H9 (cell line): ENCODE results near the gene NACC2. TPM values are rescaled to one million over a fixed set of nuclear protein-coding genes. Genes with fewer than 3 reads are reported as not detected.

ENCODE experiments used
- DNase-seq: peaks from one replicate; pipeline ENCODE4 v3.0.0-alpha.2; 2017
- H2AFZ ChIP-seq: one replicate; pipeline ENCODE4 v1.6.1; 2013; ENCODE audit warnings: mild to moderate bottlenecking, low read length, control low read depth, moderate library complexity
- H2AK5ac ChIP-seq: 2 replicates; pipeline ENCODE4 v1.6.1; 2013; ENCODE audit warnings: low read length, control low read depth, mixed read lengths; ENCODE audit not compliant: insufficient read length
- H2BK120ac ChIP-seq: one replicate; pipeline ENCODE4 v1.6.1; 2013; ENCODE audit warnings: low read depth, mild to moderate bottlenecking, low read length, control low read depth, inconsistent platforms; ENCODE audit not compliant: poor library complexity, severe bottlenecking
- H2BK12ac ChIP-seq: 2 replicates; pipeline ENCODE4 v1.6.1; 2013; ENCODE audit warnings: low read length, control low read depth, mixed read lengths, low read depth; ENCODE audit not compliant: insufficient read length
- H2BK15ac ChIP-seq: 2 replicates; pipeline ENCODE4 v1.6.1; 2013; ENCODE audit warnings: low read depth, low read length, control low read depth
- H2BK20ac ChIP-seq: one replicate; pipeline ENCODE4 v1.6.1; 2013; ENCODE audit warnings: low read depth, mild to moderate bottlenecking, low read length, control low read depth, inconsistent platforms; ENCODE audit not compliant: poor library complexity, severe bottlenecking
- H2BK5ac ChIP-seq: 2 replicates; pipeline ENCODE4 v1.6.1; 2013; ENCODE audit warnings: low read length, control low read depth, mixed read lengths; ENCODE audit not compliant: insufficient read length
- H3K14ac ChIP-seq: 2 replicates; pipeline ENCODE4 v1.6.1; 2013; ENCODE audit warnings: low read length, control low read depth; ENCODE audit not compliant: insufficient read depth
- H3K18ac ChIP-seq: 2 replicates; pipeline ENCODE4 v1.6.1; 2013; ENCODE audit warnings: low read depth, mild to moderate bottlenecking, mixed read lengths, low read length, control low read depth; ENCODE audit not compliant: insufficient read length
- H3K23ac ChIP-seq: 2 replicates; pipeline ENCODE4 v1.6.1; 2013; ENCODE audit warnings: low read length, control low read depth, mixed read lengths, low read depth; ENCODE audit not compliant: insufficient read length
- H3K23me2 ChIP-seq: 2 replicates; pipeline ENCODE4 v1.6.1; 2013; ENCODE audit warnings: low read depth, mild to moderate bottlenecking, mixed read lengths, low read length, control low read depth; ENCODE audit not compliant: insufficient read length, poor library complexity, severe bottlenecking
- H3K27ac ChIP-seq: 2 replicates; pipeline ENCODE4 v1.5.1; 2013; ENCODE audit warnings: low read length, control low read depth, mixed read lengths, low read depth; ENCODE audit not compliant: insufficient read length
- H3K27me3 ChIP-seq: 2 replicates; pipeline ENCODE4 v1.6.1; 2013; ENCODE audit warnings: low read length, control low read depth, inconsistent platforms; ENCODE audit not compliant: insufficient read depth
- H3K4ac ChIP-seq: 2 replicates; pipeline ENCODE4 v1.6.1; 2013; ENCODE audit warnings: low read depth, mild to moderate bottlenecking, control low read depth, inconsistent platforms, low read length, moderate library complexity
- H3K4me1 ChIP-seq: 2 replicates; pipeline ENCODE4 v1.6.1; 2013; ENCODE audit warnings: low read length, control low read depth, inconsistent platforms; ENCODE audit not compliant: insufficient read depth
- H3K4me2 ChIP-seq: 2 replicates; pipeline ENCODE4 v1.6.1; 2013; ENCODE audit warnings: low read length, control low read depth, mixed read lengths; ENCODE audit not compliant: insufficient read length, insufficient read depth
- H3K56ac ChIP-seq: 2 replicates; pipeline ENCODE4 v1.6.1; 2013; ENCODE audit warnings: low read depth, mild to moderate bottlenecking, mixed read lengths, low read length, control low read depth; ENCODE audit not compliant: insufficient read length
- H3K79me1 ChIP-seq: 2 replicates; pipeline ENCODE4 v1.6.1; 2013; ENCODE audit warnings: low read depth, mild to moderate bottlenecking, moderate library complexity, low read length, control low read depth, inconsistent platforms; ENCODE audit not compliant: insufficient read depth, poor library complexity, severe bottlenecking
- H3K79me2 ChIP-seq: 2 replicates; pipeline ENCODE4 v1.6.1; 2013; ENCODE audit warnings: low read length, control low read depth, inconsistent platforms; ENCODE audit not compliant: insufficient read depth
- H3K9ac ChIP-seq: 2 replicates; pipeline ENCODE4 v1.6.1; 2013; ENCODE audit warnings: low read length, control low read depth, mixed read lengths; ENCODE audit not compliant: insufficient read length; ENCODE audit errors: extremely low read depth
- H3K9me3 ChIP-seq: one replicate; pipeline ENCODE4 v1.6.1; 2013; ENCODE audit warnings: low read depth, low read length, inconsistent platforms; ENCODE audit not compliant: control insufficient read depth
- H3T11ph ChIP-seq: one replicate; pipeline ENCODE4 v1.6.1; 2013; ENCODE audit warnings: mild to moderate bottlenecking, low read length, control low read depth, inconsistent platforms
- H4K20me1 ChIP-seq: one replicate; pipeline ENCODE4 v1.6.1; 2013; ENCODE audit not compliant: control insufficient read depth, insufficient read length, insufficient read depth
- H4K5ac ChIP-seq: 2 replicates; pipeline ENCODE4 v1.6.1; 2013; ENCODE audit warnings: low read depth, mild to moderate bottlenecking, mixed read lengths, low read length, control low read depth; ENCODE audit not compliant: insufficient read length
- H4K8ac ChIP-seq: replicated peaks from 2 replicates; pipeline ENCODE4 v1.6.1; 2013; ENCODE audit warnings: low read length, control low read depth, mixed read lengths, low read depth; ENCODE audit not compliant: insufficient read length
- H4K91ac ChIP-seq: 2 replicates; pipeline ENCODE4 v1.6.1; 2013; ENCODE audit warnings: low read depth, mild to moderate bottlenecking, moderate library complexity, mixed read lengths, low read length, control low read depth; ENCODE audit not compliant: insufficient read length
- H3K27ac Mint-ChIP-seq, 3 experiments: 2 replicates in 2 of 3; 3 replicates in 1 of 3; pipeline ENCODE4 v1.8.0; 2020 to 2021; ENCODE audit warnings: mixed read lengths in 3 of 3, mild to moderate bottlenecking in 1 of 3, moderate library complexity in 1 of 3
- H3K27me3 Mint-ChIP-seq: 2 replicates; pipeline ENCODE4 v1.8.0; 2021; ENCODE audit warnings: low read depth, mild to moderate bottlenecking, moderate library complexity, mixed read lengths
- H3K36me3 Mint-ChIP-seq, 3 experiments: 2 replicates in 2 of 3; 3 replicates in 1 of 3; pipeline ENCODE4 v1.8.0; 2020 to 2021; ENCODE audit warnings: low read depth in 3 of 3, mixed read lengths in 3 of 3; ENCODE audit not compliant: insufficient read depth in 1 of 3
- H3K4me1 Mint-ChIP-seq, 2 experiments: 2 replicates each; pipeline ENCODE4 v1.8.0; 2020; ENCODE audit warnings: mixed read lengths in 2 of 2
- H3K4me3 Mint-ChIP-seq, 2 experiments: 2 replicates in 1 of 2; 3 replicates in 1 of 2; pipeline ENCODE4 v1.8.0; 2020 to 2021; ENCODE audit warnings: mild to moderate bottlenecking in 2 of 2, mixed read lengths in 2 of 2, moderate library complexity in 1 of 2
- H3K9me3 Mint-ChIP-seq, 2 experiments: 2 replicates in 1 of 2; 3 replicates in 1 of 2; pipeline ENCODE4 v1.8.0; 2020; ENCODE audit warnings: mild to moderate bottlenecking in 2 of 2, mixed read lengths in 2 of 2, moderate library complexity in 1 of 2
- CTCF ChIP-seq: fragments of 200-600 bp; sonication (generic); conservative IDR thresholded peaks from 3 replicates; pipeline ENCODE4 v1.8.0; 2021; ENCODE audit warnings: antibody characterized with exemption, mild to moderate bottlenecking
- WGBS: extraction: QIAGEN DNeasy Blood & Tissue Kit; methylation state at CpG from one replicate; pipeline ENCODE4 v1.1.7; 2013; ENCODE audit warnings: missing lambda C conversion rate, low lambda C conversion rate, mixed read lengths; ENCODE audit not compliant: insufficient read length; ENCODE audit errors: extremely low coverage; 5-methylcytosine and 5-hydroxymethylcytosine counted together
- total RNA-seq: library from RNA; stranded (reverse); gene quantifications from 2 replicates; pipeline ENCODE4 v1.2.1, GENCODE V29; 2021

NACC2 gene
- total RNA-seq, 1 experiment from 2014 or later, result 11.5 TPM

- Mint-ChIP-seq H3K4me1 (peaks cover 24 to 28% of the 10 kb centered on the region in 2 experiments), H3K27ac (no peak overlapping the region), H3K36me3 (peaks cover 0 to 4% (median 0%) of the 10 kb centered on the region in 3 experiments; a peak in 4 of 7 replicates), H3K9me3 (no peaks in the 10 kb centered on the region; a peak in 2 of 5 replicates), H3K4me3 (no peak overlapping the region), H3K27me3 (peaks cover 14% of the 10 kb centered on the region)
- Histone ChIP-seq H3K79me1 (no peaks in the 10 kb centered on the region), H3K79me2 (no peaks in the 10 kb centered on the region; the same call in 1 of the 2 replicates), H4K20me1 (peaks cover 3% of the 10 kb centered on the region), H3K14ac (no peak overlapping the region), H3K23me2 (no peaks in the 10 kb centered on the region), H3K27me3 (no peaks in the 10 kb centered on the region), H2BK15ac (no peak overlapping the region), H4K8ac (no peak overlapping the region), H2BK20ac (no peak overlapping the region), H3T11ph (no peak overlapping the region), H3K56ac (no peak overlapping the region), H3K23ac (no peak overlapping the region), H2AFZ (no peak overlapping the region), H2BK120ac (no peak overlapping the region), H3K4ac (no peak overlapping the region), H3K4me1 (peaks cover 4% of the 10 kb centered on the region; the same call in 1 of the 2 replicates), H2BK12ac (no peak overlapping the region), H3K9ac (no peak overlapping the region), H3K18ac (no peak overlapping the region), H3K27ac (no peak overlapping the region), H3K9me3 (no peaks in the 10 kb centered on the region), H2AK5ac (no peak overlapping the region), H4K91ac (no peak overlapping the region), H4K5ac (no peak overlapping the region), H2BK5ac (no peak overlapping the region), H3K4me2 (no peak overlapping the region)
- TF ChIP-seq CTCF, result peak; percentile 58
- DNase-seq, result peak; percentile 29
- WGBS, result no CpG with 5 or more reads among the region's 19 CpGs
These were observed 73.0 kb downstream of the NACC2 start for GRCh38 chr9:136021872-136022681.
